Right lobe of liver (tissue), 4 donors: ENCODE data around the gene SPON1.

Experiments
- POLR2A ChIP-seq: fragments of 450-650 bp; IDR thresholded peaks from one replicate; pipeline ENCODE4 v1.6.1; 2017; ENCODE audit warnings: antibody characterized with exemption, mild to moderate bottlenecking
- TF ChIP-seq, protein P1 (sequence below), 4 donors: fragments of 200-600 bp in 3 of 4; fragments of 450-650 bp in 1 of 4; IDR thresholded peaks; one replicate each; pipeline versions ENCODE4 v1.5.1 to v1.8.0; 2016 to 2022; ENCODE audit warnings: antibody characterized with exemption in 4 of 4, mild to moderate bottlenecking in 2 of 4
- donor health status: DM: no; HTN: no; CAD: no.
- donor health status: DM: no; HTN: no; CAD: no.
- donor health status: DM: no; HTN: yes; CAD: no.

DNA sequence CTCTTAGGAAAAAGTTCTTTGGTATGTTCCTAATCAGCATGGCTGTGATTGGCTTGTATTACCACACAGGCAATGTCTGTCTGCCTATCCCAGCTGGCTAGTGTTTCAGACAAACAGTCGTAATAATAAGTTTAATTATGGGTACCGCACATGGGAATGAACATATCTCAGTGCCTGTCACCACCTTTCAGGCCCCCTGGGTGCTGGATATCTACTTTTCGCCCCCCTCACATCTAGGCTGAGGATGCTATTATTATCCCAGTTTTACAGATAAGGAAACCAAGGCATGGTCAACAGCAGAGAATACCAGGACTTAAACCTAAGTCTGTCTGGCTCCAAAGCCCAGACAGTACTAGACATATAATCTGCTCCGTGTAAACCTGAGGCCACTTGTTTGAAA, 174.8 kb downstream of the SPON1 start:
- TF ChIP-seq, protein P1, sequence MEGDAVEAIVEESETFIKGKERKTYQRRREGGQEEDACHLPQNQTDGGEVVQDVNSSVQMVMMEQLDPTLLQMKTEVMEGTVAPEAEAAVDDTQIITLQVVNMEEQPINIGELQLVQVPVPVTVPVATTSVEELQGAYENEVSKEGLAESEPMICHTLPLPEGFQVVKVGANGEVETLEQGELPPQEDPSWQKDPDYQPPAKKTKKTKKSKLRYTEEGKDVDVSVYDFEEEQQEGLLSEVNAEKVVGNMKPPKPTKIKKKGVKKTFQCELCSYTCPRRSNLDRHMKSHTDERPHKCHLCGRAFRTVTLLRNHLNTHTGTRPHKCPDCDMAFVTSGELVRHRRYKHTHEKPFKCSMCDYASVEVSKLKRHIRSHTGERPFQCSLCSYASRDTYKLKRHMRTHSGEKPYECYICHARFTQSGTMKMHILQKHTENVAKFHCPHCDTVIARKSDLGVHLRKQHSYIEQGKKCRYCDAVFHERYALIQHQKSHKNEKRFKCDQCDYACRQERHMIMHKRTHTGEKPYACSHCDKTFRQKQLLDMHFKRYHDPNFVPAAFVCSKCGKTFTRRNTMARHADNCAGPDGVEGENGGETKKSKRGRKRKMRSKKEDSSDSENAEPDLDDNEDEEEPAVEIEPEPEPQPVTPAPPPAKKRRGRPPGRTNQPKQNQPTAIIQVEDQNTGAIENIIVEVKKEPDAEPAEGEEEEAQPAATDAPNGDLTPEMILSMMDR (IDR thresholded peaks at IDR 0.05) = no peak
- TF ChIP-seq POLR2A = no peak
